Superior temporal gyrus (tissue), 1 donor: ENCODE data around the gene NUDT14.

ENCODE experiments used
- DNase-seq: peaks from one replicate; pipeline ENCODE4 v3.0.0-alpha.2; 2016; ENCODE audit errors: extremely low spot score

NUDT14 gene

GRCh38 chr14:105146976-105147635 lies 34.0 kb downstream of the NUDT14 start:
- DNase-seq = no peak

GRCh38 chr14:105146181-105146975 lies 34.7 kb downstream of the NUDT14 start:
- no peak for DNase-seq

GRCh38 chr14:105145381-105146180 lies 35.5 kb downstream of the NUDT14 start:
- DNase-seq = no peak

GRCh38 chr14:105144666-105145380 lies 36.3 kb downstream of the NUDT14 start:
- DNase-seq = no peak

DNA sequence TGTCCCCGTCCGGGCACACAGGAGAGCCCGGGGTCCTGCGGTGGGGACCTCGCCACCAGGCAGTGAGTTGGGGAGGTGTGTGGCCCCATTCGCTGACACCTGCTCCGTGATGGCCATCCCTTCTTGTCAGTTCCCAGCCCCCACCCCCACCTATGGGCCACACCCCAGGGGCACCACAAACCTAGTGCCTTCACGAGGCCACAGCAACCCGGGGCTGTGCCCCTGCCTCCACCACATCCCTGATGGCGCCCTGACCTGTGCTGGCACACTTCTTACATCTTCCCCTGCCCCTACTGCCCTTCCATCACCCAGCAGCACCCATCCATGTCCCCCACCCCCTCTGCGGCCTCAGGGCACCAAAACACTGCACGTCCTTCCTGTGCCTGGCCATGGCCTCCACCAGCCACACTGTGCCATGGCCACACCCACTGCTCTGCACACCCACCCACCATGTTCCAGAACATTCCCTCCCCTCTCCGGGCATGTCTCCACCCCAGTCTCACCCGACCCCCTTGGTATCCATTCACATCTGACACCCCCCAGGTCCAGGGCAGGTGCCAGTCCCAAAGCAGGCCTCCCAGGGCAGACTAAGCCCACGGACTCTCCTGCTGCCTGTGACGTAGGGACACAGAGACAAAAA lies 37.0 kb downstream of the NUDT14 start:
- DNase-seq = no peak

DNA sequence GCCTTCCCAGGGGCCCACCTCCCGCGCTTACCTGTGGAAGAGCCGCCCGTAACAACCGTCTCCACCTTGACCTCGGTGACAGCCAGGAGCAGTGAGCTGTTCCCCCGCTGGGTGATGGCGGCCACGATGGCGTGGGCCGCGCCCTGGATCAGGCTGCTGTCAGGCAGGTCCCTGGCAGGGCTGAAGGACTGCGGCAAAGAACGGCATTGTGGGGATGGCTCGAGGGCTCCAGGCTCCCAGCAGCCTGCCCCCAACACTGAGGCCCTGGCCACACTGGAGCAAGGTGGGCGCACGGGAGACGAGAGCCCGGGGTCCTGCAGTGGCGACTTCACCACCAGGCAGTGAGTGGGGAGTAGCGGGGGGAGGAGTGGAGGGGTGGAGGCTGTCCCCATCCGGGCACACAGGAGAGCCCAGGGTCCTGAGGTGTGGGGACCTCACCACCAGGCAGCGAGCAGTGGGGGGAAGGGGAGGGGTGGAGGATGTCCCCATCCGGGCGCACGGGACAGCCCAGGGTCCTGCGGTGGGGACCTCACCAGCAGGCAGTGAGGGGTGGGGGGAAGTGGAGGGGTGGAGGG lies 37.6 kb downstream of the NUDT14 start:
- no peak for DNase-seq

DNA sequence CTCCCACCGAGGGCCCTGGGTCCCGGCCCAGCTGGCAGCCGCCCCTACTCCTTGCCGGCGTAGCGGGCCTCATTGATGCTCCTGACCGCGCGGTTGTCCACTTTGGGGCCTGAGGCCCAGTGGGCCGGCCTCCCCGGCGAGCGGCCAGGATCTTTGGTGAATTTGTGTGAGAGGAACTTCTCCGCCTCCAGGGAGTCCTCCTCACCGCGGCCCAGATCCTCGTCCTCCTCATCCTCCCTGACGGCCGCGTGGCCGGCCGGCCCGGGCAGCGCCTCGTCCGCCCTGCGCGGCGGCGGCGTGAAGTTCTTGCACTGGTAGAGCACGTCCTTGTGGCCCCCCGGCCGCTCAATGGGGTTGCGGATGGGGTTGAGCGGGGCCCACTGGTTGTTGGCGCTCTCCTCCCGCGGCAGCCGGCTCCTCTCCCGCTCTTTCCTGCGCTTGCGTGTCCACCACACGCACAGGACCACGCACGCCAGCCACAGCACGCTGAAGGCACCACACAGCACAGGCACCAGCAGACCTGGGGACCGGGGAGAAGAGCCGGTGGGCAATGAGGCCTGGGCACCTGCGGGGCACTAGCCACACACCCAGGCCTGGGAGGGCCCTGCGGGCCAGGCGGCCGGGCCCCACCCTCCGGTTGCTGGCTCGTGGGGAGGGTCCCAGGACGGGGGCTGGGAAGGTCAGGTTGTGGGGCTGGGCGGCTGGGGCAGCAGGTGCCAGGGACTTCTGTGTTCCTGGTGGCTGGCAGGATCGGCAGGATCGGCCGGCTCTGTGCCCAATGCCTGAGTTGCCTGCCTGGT lies 38.3 kb downstream of the NUDT14 start:
- DNase-seq = no peak

GRCh38 chr14:105141486-105142281 lies 39.4 kb downstream of the NUDT14 start:
- DNase-seq = no peak

- no peak for DNase-seq
Measured at GRCh38 chr14:105141026-105141425, 40.1 kb downstream of the NUDT14 start.

DNA sequence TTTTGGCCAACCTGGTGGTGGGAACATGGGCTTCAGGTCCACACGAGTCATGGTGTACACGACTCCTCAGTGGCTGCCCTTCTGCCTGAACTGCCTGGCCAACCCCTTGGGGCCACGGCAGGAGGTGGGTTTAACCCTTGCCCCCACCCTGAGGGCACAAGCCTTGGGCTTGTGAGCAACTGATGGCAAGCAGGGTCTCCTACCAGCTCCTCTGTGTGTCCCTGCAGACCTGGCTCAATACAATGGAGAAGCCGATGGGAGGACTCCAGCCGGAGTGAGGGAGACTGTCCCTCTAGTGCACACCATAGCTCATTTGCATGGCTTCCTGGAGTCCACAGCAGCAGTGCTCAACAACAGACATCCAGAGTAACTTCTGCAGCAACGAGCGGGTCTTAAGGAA lies 40.5 kb downstream of the NUDT14 start:
- DNase-seq = no peak

DNA sequence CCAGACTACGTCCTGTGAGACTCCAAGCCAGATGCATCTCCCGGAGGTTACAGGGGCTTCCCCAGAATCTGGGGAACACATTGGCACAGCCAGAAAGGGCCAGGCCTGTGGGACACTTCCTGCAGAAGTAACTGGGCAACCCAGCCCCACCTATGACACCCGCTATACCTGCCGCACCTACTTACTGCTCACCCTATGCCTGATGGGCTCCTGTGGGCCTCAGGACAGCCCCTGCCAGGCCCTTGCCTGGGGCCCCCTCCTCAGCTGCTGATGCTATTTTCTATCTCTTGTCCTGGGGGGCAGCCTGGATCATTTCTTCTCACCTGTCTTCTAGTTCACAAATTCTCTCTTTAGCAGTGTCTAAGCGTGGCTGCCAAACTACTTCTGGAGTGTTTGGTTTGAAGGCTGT lies 41.3 kb downstream of the NUDT14 start:
- DNase-seq = no peak

- no peak for DNase-seq
Measured at GRCh38 chr14:105139212-105139825, 41.8 kb downstream of the NUDT14 start.

GRCh38 chr14:105138551-105139111 lies 42.5 kb downstream of the NUDT14 start:
- DNase-seq = no peak

GRCh38 chr14:105138021-105138541 lies 43.0 kb downstream of the NUDT14 start:
- no peak for DNase-seq

- no peak for DNase-seq
Measured at GRCh38 chr14:105137481-105138020, 43.6 kb downstream of the NUDT14 start.

DNA sequence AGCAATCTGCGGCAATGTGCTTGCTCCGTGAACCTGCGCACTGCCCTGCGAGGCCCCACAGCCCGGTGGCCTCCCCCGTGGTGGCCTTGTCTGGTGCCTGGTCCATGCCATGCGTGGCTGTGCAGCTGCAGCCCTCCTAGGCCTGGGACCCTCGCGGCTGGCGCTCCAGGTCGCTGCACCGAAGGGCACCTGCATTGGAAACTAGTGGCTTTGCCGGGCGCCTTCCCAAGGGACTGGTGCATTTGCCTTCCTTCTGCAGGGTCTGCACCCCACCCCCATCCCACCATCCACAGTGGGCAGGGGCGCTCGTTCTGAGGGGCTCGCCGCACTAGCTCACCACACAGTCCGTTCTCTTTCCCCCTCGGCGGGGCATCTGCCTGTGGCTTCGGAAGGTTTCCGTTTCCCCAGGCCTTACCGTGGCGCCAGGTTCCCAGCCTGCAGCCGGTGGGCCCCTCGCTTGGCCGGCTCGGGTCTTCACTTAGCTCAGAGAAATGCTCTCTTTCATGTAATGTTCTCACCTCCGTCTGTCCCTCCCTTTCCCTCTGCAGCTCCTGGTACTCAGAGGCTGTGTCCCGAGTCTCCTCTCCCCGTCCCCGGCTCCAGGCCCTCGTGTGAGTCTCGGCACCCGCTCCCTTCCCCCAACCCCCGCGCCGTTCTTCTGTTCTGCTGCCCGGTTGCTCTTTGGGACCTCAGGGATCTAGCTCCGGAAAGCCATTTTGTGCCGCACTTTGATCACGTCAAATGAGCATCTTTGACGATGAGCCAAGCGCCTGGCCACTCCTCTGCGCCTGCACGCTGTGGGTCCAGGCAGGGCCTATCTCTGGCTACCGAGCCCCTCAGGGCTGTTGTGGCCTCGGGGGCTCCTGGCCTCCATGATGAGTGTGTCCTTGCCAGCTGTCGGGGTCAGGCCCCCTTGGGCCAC lies 44.5 kb downstream of the NUDT14 start:
- no peak for DNase-seq
